ENCODE results near the gene SPOCD1. TPM values are rescaled to one million over a fixed set of nuclear protein-coding genes. Genes with fewer than 3 reads are reported as not detected.

The SPOCD1 gene
- total RNA-seq (2021) (10.2 and 14.6 TPM in 2 replicates), Bru-seq, nascent RNA (percentile 41 among the genes with signal in this experiment), BruChase-seq, experiment 1, labeled RNA remaining after a 2-hour chase (percentile 52 among the genes with signal in this experiment), BruChase-seq, experiment 2, labeled RNA remaining after a 6-hour chase (percentile 55 among the genes with signal in this experiment)
- long read RNA-seq, partial matches to known transcripts: 3 of 10 reads
- long read RNA-seq, other reads (novel, unspliced or antisense): 5 of 10 reads

GRCh38 chr1:31815752-31816500 is at the start of gene SPOCD1:
SPOCD1 (minus strand) TSS chr1:31816022; CDS start chr1:31815333, 689 bp downstream.
- H3K9me3 ChIP-seq (ENCODE audit: insufficient read depth, low read depth): no peaks in the 10 kb centered on the region
- peaks cover 5% of the 10 kb centered on the region for H3K4me1 ChIP-seq (replicated peaks; ENCODE audit: insufficient read depth)
- no peaks in the 10 kb centered on the region for H3K27me3 ChIP-seq (ENCODE audit: insufficient read depth, low read depth)
- no peak within 1 kb of the TSS for H3K27ac ChIP-seq
- H3K4me2 ChIP-seq: peak within 1 kb of the TSS; percentile 71
- POLR2A ChIA-PET (ENCODE audit: unreplicated experiment): interaction anchor here (0.6 kb wide), 1 partner anchor 896 kb away, joined by 4 read pairs; no protein-coding TSS in a partner anchor
- no peaks in the 10 kb centered on the region for H3K79me2 ChIP-seq (ENCODE audit: low read depth)
- TF ChIP-seq EZH2 (IDR thresholded peaks at IDR 0.05; ENCODE audit: low read depth): no peak
- TF ChIP-seq, protein P1, sequence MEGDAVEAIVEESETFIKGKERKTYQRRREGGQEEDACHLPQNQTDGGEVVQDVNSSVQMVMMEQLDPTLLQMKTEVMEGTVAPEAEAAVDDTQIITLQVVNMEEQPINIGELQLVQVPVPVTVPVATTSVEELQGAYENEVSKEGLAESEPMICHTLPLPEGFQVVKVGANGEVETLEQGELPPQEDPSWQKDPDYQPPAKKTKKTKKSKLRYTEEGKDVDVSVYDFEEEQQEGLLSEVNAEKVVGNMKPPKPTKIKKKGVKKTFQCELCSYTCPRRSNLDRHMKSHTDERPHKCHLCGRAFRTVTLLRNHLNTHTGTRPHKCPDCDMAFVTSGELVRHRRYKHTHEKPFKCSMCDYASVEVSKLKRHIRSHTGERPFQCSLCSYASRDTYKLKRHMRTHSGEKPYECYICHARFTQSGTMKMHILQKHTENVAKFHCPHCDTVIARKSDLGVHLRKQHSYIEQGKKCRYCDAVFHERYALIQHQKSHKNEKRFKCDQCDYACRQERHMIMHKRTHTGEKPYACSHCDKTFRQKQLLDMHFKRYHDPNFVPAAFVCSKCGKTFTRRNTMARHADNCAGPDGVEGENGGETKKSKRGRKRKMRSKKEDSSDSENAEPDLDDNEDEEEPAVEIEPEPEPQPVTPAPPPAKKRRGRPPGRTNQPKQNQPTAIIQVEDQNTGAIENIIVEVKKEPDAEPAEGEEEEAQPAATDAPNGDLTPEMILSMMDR (conservative IDR thresholded peaks at IDR 0.05): peak; percentile 100
- H2AFZ ChIP-seq: peak within 1 kb of the TSS; percentile 63
- no peaks in the 10 kb centered on the region for H3K36me3 ChIP-seq (ENCODE audit: low read depth)
- CTCF ChIA-PET: interaction anchor here (0.6 to 0.9 kb wide), 6 partner anchors 27 to 590 kb away, joined by 3 to 7 read pairs (median 3); no protein-coding TSS in a partner anchor
- DNase-seq: peak; percentile 88 to 91
- no peaks in the 10 kb centered on the region for H4K20me1 ChIP-seq (ENCODE audit: insufficient read depth)
- intact Hi-C loops (cut with micrococcal nuclease; ENCODE audit: unreplicated experiment): loop anchor here (5.0 to 10.0 kb wide), 2 partner anchors 119 to 146 kb away; partner anchors contain the start of gene PTP4A2
- no peaks in the 10 kb centered on the region for H3F3A ChIP-seq (ENCODE audit: insufficient read depth, low read depth)
- BruUV-seq (replicated peaks): no TSS peak
- no peaks in the 10 kb centered on the region for H3K9me2 ChIP-seq (ENCODE audit: insufficient read depth)
- H3K4me3 ChIP-seq: peak within 1 kb of the TSS; percentile 44; the same call in 1 of the 2 replicates

GRCh38 chr1:31862071-31862470 is 46.2 kb upstream of the SPOCD1 start:
- CTCF ChIA-PET: no interaction called here
- Histone ChIP-seq H3K9me3 (ENCODE audit: insufficient read depth, low read depth) (no peaks in the 10 kb centered on the region), H3K36me3 (ENCODE audit: low read depth) (no peaks in the 10 kb centered on the region), H3K4me2 (no peak overlapping the region), H3K79me2 (ENCODE audit: low read depth) (no peaks in the 10 kb centered on the region), H4K20me1 (ENCODE audit: insufficient read depth) (no peaks in the 10 kb centered on the region), H3K9me2 (ENCODE audit: insufficient read depth) (no peaks in the 10 kb centered on the region), H2AFZ (no peak overlapping the region), H3K4me1 (replicated peaks; ENCODE audit: insufficient read depth) (no peaks in the 10 kb centered on the region), H3K27ac (no peak overlapping the region), H3K27me3 (ENCODE audit: insufficient read depth, low read depth) (no peaks in the 10 kb centered on the region), H3F3A (ENCODE audit: insufficient read depth, low read depth) (no peaks in the 10 kb centered on the region), H3K4me3 (no peak overlapping the region)
- BruUV-seq (replicated peaks): no TSS peak
- intact Hi-C loops (cut with micrococcal nuclease; ENCODE audit: unreplicated experiment): no loop called here
- no peak for DNase-seq
- no peak for TF ChIP-seq EZH2 (IDR thresholded peaks at IDR 0.05; ENCODE audit: low read depth)
- TF ChIP-seq, protein P1 (conservative IDR thresholded peaks at IDR 0.05): no peak
- POLR2A ChIA-PET (ENCODE audit: unreplicated experiment): no interaction called here

GRCh38 chr1:31861346-31861745 is 45.5 kb upstream of the SPOCD1 start:
- no TSS peak for BruUV-seq (replicated peaks)
- H3K27me3 ChIP-seq (ENCODE audit: insufficient read depth, low read depth): no peaks in the 10 kb centered on the region
- intact Hi-C loops (cut with micrococcal nuclease; ENCODE audit: unreplicated experiment): no loop called here
- no peak overlapping the region for H3K27ac ChIP-seq
- no peaks in the 10 kb centered on the region for H3K4me1 ChIP-seq (replicated peaks; ENCODE audit: insufficient read depth)
- H2AFZ ChIP-seq: no peak overlapping the region
- no peaks in the 10 kb centered on the region for H3K9me3 ChIP-seq (ENCODE audit: insufficient read depth, low read depth)
- H3K4me2 ChIP-seq: no peak overlapping the region
- no peaks in the 10 kb centered on the region for H3F3A ChIP-seq (ENCODE audit: insufficient read depth, low read depth)
- no peak for TF ChIP-seq EZH2 (IDR thresholded peaks at IDR 0.05; ENCODE audit: low read depth)
- TF ChIP-seq, protein P1 (conservative IDR thresholded peaks at IDR 0.05): no peak
- no peaks in the 10 kb centered on the region for H3K79me2 ChIP-seq (ENCODE audit: low read depth)
- H3K9me2 ChIP-seq (ENCODE audit: insufficient read depth): no peaks in the 10 kb centered on the region
- no peaks in the 10 kb centered on the region for H4K20me1 ChIP-seq (ENCODE audit: insufficient read depth)
- no peak for DNase-seq
- no peaks in the 10 kb centered on the region for H3K36me3 ChIP-seq (ENCODE audit: low read depth)
- POLR2A ChIA-PET (ENCODE audit: unreplicated experiment): no interaction called here
- no peak overlapping the region for H3K4me3 ChIP-seq
- CTCF ChIA-PET: no interaction called here
